ENCODE measurements around the gene KLHDC7B.
"Not testable (repeated sequence)": the region's sequence is repeated elsewhere in the genome, so short reads cannot be mapped to it uniquely, and the experiment has no call there.

GRCh38 chr22:50533856-50534711, 11.6 kb upstream of the KLHDC7B start:
- TF ChIP-seq, protein P1, sequence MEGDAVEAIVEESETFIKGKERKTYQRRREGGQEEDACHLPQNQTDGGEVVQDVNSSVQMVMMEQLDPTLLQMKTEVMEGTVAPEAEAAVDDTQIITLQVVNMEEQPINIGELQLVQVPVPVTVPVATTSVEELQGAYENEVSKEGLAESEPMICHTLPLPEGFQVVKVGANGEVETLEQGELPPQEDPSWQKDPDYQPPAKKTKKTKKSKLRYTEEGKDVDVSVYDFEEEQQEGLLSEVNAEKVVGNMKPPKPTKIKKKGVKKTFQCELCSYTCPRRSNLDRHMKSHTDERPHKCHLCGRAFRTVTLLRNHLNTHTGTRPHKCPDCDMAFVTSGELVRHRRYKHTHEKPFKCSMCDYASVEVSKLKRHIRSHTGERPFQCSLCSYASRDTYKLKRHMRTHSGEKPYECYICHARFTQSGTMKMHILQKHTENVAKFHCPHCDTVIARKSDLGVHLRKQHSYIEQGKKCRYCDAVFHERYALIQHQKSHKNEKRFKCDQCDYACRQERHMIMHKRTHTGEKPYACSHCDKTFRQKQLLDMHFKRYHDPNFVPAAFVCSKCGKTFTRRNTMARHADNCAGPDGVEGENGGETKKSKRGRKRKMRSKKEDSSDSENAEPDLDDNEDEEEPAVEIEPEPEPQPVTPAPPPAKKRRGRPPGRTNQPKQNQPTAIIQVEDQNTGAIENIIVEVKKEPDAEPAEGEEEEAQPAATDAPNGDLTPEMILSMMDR (IDR thresholded peaks at IDR 0.05; ENCODE audit: insufficient read depth, low read depth, low read length), result not testable (repeated sequence)
- not testable (repeated sequence) for TF ChIP-seq EZH2 (IDR thresholded peaks at IDR 0.05; ENCODE audit: insufficient read depth, low read length)

Measured in astrocyte (in vitro differentiated cells and primary cell).